Pons (tissue), 1 donor: Measurements from ENCODE around the gene ATP2B3.

Source experiments
- DNase-seq: peaks from one replicate; pipeline ENCODE4 v3.0.0-alpha.2; 2016; ENCODE audit warnings: low spot score

Gene ATP2B3

GRCh38 chrX:153510383-153510782, 7.1 kb upstream of the ATP2B3 start:
- no peak for DNase-seq

DNA sequence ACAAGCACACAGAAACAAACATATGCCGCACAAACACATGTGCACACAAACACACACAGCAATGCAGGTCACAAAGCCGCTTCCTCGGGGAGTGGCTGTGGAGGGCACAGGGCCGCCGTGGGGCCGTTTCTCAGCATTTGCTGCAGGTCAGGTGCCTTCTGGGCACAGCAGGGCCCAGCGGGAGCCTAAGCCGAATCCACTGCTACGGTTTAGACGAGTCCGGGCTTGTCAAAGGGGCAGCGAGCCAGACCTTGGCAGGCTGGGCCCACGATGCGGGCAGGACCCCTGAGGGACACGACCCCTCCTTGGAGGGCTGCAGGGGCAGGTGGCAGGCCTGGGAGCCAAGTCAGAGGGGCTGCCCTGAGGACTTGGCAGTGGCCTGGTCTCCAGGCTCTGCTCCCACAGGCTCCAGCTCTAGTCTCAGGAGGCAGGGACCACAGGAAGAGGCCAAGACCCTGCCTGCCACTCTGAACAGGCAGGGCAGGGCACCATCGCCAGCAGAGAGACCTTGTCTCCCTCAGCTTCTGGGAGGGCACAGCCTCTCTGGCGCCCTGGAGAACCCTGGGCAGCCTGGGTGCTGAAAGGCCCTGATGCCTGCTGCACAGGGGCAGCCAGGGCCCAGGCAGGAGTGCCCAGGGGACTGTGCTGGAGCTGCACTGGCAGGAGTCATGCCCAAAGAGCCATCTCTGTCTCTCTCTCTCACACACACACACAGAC, 5.5 kb upstream of the ATP2B3 start:
- DNase-seq: no peak

GRCh38 chrX:153512501-153512893, 4.9 kb upstream of the ATP2B3 start:
- DNase-seq: no peak

DNA sequence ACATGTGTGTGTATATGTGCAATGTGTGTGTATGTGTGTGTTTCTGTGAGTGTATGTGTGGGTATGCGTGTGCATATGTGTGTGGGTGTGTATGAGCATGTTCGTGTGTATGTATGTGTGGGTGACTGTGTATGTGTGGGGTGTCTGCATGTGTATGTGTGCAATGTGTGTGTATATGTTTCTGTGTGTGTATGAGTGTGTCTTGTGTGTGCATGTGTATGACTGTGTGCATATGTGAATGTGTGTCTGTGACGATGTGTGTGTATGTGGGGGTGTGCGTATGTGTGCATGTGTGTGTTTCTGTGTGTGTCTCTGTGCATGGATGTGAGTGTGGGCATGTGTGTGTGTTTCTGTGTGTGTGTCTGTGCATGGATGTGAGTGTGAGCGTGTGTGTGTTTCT, 4.2 kb upstream of the ATP2B3 start:
- no peak for DNase-seq

GRCh38 chrX:153514259-153514658, 3.2 kb upstream of the ATP2B3 start:
- DNase-seq: no peak

GRCh38 chrX:153515435-153515834, 2.0 kb upstream of the ATP2B3 start:
- DNase-seq: no peak

DNA sequence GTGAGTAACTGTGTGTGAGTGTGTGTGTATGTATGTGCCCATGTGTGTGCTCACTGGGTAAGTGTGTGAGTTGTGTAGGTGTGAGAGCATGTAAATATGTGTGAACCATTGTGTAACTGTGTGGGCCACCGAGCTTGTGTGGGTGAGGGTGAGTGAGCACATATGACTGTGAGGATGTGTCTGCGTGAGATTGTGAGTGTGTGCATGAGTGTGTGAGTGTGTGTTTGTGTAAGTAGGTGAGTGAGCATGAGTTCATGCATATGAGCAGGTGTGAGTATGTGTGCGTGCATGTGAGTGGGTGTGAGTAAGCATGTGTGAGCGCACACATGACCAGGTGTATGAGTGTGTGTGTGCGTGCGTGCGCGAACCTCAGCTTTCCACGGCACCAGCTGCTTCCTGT, 1.4 kb upstream of the ATP2B3 start:
- DNase-seq: no peak

GRCh38 chrX:153517946-153518834, 748 bp downstream of the ATP2B3 start:
- DNase-seq: no peak

DNA sequence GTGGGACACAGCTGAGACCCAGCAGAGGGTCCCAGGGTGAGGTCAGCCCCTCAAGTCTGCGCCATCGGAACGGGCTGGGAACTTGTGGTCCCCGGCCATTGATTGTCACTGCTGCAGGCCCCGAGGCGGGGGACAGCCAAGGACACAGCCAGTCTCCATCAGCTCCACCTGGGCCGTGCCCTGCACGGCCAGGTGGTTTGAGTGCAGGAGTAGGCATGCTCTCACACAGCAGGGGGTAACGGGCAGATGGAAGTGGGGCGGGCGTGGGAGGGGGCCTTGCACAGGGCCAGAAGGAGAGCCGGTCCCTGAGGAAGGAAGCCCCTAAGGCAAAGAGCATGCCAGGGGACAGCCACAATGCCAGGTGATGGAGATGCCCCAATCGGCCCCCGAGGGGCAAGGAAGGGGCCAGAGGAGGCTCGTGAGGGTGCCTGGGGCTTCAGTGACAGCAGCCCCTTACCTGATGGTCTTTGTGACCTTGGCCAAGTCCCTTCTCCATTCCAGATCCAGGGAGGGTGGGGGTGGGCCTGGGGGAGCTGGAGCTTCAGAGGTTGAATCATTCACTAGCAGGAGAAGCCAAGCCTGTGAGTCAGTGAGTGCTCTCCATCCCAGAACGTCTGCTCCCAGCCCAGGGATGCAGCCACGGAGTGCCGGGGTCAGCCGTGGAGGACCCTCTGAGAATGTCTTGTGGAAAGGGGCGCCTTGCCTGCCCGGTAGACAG, 2.3 kb downstream of the ATP2B3 start:
- no peak for DNase-seq

DNA sequence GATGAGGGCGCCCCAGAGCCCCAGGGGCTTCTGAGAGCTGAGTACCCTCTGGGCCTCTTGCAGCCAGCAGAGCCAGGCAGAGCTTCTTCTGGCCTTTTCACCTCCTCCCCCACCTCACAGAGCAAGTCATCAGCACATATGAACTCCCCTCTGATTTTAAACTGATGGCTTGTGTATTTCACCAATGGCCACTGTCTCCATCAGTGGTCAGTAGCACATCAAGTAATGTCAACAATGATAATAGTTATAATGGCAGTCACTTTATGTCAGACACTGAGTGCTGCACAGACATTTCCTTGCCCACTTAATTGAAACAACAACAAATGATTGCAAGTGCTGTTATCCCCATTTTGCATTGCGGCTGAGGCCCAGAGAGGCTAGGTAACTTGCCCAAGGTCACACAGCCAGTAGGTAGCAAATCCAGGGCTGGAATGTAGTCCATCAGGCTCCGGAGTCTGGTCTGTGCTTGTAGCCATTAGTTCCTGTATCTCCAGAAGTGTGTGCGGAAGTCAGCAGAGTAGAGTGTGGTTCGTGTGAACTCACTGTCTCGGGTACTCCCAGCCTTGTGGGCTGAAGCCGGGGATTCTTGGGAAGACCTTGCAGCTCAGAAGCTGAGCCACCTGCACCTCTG, 3.0 kb downstream of the ATP2B3 start:
- no peak for DNase-seq

DNA sequence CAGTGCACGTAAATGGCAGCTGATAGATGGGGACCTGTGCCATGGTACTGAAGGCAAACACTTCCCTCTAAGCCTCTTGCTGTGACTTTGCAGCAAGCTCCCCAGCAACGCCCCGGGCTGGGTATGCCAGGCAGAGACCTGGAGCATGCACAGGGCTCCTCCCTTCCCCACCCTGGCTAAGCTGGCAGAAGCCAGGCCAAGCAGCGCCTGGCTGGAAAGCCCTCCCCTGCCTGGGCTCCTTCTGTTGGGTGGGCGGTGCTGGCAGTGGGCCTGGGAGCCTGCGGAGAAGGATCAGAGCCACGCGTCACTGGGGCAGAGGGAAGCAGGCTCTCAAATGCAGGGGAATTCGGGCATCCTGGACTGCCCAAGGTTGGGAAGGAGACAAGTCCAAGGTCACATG, 3.6 kb downstream of the ATP2B3 start:
- no peak for DNase-seq

DNA sequence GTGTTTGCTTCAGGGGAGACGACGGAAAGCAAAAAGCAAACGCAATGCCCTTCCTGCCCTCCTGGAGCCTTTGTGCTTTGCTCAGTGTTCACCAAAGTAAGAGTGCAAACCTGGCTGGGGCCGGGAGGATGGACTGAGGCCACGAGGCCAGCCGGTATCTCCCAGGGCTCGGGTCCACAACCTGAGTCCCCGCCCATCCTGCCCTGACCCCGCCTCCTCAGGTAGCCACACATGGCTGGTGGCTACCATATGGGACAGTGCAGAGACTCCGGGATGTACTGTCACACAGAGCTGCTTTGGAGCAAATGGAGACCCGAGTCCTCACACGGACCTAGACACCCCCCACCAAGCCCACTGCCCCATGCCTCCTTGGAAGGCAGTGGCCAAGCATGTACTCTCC, 4.8 kb downstream of the ATP2B3 start:
- DNase-seq: no peak

- DNase-seq: no peak
These were observed 5.8 kb downstream of the ATP2B3 start for GRCh38 chrX:153523269-153523668.

GRCh38 chrX:153524234-153524633, 6.8 kb downstream of the ATP2B3 start:
- no peak for DNase-seq

DNA sequence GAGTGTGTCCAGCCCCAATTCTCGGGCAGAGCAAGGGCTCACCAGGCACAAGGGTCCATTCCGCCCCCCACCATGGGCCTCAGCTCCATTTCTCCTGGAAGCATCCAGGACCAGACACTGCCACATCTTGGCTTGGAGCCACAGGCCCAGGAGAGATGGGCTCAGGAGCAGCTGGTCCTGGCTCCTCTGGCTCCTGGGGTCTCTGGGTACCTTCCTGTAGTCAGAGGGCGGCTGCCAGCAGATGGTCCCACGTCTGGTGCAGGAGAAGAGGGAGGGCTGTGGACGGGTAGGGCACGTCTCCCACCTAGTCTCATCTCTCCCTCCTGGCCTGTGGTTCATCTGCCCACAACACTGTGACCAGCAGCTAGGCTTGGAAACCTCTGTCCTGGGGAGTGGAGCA, 8.0 kb downstream of the ATP2B3 start:
- no peak for DNase-seq

- no peak for DNase-seq
These were observed 8.6 kb downstream of the ATP2B3 start for GRCh38 chrX:153526042-153526441.

GRCh38 chrX:153526801-153527200, 9.4 kb downstream of the ATP2B3 start:
- DNase-seq: no peak

DNA sequence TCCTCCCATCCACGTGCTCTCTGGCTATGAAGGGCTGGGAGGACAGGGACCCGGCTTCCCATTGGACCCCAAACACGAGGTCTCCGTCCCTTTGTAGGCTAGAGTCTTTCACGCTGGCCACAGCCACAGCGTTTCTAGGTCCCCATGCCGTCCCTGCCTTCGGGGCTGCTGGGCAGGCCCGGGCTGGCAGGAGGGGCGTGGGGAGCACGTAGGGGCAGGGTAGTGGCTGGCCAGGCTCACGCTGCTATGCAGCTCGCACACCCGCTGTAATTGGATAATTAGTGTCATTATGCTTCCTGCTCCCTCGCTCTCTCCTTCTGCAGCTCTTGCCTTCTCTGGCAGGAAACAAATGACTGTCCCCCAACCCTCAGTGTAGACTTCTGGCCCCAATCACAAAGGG, 9.8 kb downstream of the ATP2B3 start:
- DNase-seq: no peak

DNA sequence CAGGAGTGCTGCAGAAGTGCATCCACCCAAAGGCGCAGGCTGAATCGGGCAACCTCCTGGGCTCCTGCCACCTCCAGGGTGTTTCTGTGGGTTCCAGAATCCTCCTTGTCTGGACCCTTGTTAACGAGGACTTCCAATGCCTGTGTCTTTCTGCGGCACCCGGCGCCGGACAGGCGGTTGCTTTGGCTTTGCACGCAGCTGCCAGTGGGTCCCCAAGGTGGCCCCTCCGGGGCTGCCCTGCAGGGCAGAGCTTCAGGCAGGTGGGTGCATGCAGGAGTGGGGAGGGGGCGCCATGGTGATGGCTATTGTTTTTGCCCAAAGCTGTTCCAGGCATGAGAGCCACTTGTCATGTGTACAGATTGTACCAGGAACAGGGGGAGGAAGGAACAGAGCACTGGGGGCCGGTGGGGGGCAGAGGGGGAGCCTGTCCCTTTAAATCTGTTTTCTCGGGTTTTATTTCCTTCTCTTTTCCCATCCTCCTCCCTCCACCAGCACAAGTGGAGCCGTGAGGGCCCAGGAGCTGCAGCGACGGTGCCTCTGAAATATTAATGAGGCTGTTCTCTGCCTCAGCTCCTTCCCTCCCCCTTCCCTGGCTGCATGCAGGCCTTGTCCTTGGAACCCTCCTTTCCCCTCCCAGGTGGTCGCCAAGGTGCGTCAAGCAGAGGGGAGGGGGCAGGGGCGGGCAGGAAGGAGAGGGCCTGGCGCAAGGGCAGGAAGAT, 13.1 kb downstream of the ATP2B3 start:
- DNase-seq: no peak

DNA sequence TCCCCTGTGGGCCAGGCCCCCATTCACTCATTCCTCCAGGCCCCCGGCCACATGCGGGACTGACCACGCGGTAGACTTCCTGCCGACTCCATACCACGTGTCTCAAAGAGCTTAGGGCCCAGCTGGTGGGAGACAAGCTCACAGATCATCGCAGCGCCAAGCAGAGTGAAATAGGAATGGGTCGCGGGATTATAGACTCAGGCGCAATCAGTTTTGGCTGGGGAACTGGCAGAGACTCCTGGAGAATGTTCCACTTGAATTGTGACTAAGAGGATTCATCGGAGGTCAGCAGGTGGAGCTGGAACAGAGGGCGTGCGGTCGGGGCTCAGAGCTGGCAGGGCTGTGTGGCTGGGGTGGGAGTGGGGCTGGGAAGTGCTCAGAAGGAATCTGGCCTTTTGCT, 15.6 kb downstream of the ATP2B3 start:
- no peak for DNase-seq

DNA sequence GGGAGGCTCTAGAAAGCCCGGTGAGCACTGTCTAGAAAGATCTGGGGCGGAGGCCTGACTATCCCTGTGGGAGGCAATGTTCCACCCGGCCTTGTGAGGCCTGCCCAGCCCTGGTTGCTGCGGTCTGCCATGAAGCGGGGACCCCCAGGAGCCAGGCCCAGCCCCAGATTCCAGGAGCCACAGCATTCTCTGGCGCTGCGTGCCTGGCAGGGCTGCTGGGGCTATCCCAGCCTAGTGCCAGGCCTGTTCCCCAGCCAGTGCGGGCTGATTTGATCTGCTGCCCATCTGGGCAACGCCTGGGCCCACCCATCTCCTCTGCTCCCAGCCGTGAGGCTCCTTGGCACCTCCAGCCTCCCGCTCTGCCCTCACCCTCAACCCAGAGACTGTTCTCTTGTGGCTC, 19.6 kb downstream of the ATP2B3 start:
- DNase-seq: no peak
